RPMI8226 (cell line): ENCODE results near the gene CBX8.
A peak's percentile ranks its signal among the peaks of the same experiment; 100 is the strongest.

ENCODE experiments used
- DNase-seq: peaks from one replicate; pipeline ENCODE4 v3.0.0-alpha.2; 2015

The CBX8 gene

GRCh38 chr17:79748295-79749099 is 48.4 kb downstream of the CBX8 start:
- DNase-seq = no peak

GRCh38 chr17:79747508-79748294 is 49.2 kb downstream of the CBX8 start:
- no peak for DNase-seq

- DNase-seq = no peak
These were observed 49.9 kb downstream of the CBX8 start for GRCh38 chr17:79746889-79747507.

GRCh38 chr17:79745641-79746105 is 51.2 kb downstream of the CBX8 start:
- peak; percentile 53 for DNase-seq

GRCh38 chr17:79743614-79744013 is 53.3 kb downstream of the CBX8 start:
- DNase-seq = no peak

GRCh38 chr17:79742951-79743476 is 53.9 kb downstream of the CBX8 start:
- no peak for DNase-seq

GRCh38 chr17:79742589-79742918 is 54.3 kb downstream of the CBX8 start:
- no peak for DNase-seq
